HG02852 (cell line): Measurements from ENCODE around the gene CCNC.
"Not testable (repeated sequence)": the region's sequence is repeated elsewhere in the genome, so short reads cannot be mapped to it uniquely, and the experiment has no call there.

Source experiments
- ATAC-seq: cut with Tn5 transposase; IDR thresholded peaks from one replicate; pipeline ENCODE4 v1.9.1; 2021; ENCODE audit warnings: mild to moderate bottlenecking, moderate library complexity; ENCODE audit not compliant: unreplicated experiment

CCNC gene

DNA sequence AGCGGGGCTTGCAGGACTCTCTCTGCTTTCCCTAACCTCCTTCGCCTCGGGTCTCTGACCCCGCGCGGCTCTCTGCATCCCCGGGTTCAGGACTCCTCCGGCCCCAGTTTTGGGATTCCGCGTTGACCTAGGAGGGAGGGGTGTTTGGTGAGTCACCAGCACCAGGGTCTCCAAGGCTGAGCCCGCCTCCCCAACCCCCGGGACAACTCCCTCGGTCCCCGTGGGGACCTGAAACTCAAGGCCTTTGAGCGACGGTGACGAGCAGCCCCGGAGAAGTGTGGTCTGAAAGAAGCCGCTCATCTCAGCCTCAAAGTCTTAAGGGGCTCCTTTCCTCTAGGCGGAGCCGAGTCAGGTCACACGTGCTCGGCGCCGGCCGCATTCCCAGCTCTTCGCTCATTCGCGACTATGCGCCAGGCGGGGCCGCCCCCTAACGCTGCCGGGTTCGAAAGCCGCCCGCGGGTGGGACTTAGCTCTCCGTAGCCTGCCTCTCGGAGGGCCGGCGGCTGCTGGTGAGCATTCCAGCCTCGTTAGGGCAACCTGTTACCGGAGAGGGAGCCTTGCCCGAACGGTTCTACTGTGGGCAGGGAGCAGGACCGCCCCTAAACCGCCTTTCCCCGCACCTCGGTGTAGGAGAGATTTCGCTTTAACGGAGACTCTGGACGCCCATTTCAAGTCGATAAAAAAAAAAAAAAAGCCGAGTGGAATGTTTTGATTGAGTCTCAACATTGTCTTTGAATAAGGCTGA, 35.1 kb upstream of the CCNC start:
- peak; percentile 46 for ATAC-seq

DNA sequence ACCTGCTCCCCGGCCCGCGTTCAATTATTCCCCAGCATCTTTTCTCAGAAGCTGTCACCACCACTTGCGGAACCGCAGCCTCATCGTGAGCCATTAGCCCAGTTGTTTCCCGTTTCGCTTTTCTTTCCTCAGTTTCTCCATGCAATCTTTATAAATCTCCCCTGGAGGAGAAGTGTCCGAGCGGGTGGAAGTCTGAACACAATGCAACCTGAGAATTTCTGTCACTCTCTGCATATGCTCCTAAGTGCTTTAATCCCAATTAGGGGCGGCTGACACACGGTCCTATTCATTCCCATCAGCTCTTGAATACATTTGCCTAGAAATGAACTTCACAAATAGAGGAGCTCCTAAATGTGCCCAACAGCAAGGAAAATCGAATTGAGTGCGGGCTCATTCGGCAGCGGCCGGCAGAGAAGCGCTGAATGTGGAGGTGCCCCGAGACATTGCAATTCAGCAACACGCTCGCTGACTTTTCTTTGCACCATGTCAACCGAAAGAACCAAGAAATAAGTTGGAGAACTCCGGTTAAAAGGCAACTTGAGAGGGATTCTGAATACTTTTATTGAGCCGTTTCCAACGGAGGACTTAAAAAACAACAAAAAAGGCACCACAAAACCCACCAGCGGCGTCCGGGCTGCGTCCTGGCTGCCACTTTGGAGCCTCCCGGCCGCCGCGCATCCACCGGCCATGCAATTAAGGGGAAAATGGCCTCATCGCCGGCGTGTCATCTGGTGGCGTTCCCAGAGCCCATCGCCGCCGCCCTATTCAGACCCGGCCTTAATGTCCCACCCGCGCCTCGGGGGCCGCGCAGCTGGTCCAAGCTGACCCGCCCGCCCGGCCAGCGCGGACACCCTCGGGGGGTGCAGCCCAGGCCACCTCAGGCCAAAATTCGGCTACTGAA, 34.3 kb upstream of the CCNC start:
- ATAC-seq: peak; percentile 23

GRCh38 chr6:99594696-99595095, 26.2 kb upstream of the CCNC start:
- ATAC-seq: not testable (repeated sequence)

DNA sequence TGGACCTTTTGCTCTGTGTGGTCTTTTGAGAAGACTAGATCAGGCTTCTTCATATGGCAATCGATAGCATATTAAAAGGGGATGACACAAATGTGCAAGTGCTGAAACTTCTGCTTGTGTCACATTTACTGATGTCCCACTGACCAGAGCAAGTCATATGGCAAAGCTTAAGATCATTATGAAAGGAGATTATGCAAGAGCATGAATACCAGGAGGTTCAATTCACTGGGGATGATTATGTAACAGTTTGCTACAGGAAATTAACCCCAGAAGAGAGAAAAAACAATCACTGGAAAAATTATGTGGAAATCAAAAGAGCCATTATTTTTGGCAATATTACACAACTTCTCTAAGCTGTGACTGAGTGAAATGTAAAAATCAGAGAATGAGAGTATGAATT, 24.4 kb upstream of the CCNC start:
- ATAC-seq: no peak

DNA sequence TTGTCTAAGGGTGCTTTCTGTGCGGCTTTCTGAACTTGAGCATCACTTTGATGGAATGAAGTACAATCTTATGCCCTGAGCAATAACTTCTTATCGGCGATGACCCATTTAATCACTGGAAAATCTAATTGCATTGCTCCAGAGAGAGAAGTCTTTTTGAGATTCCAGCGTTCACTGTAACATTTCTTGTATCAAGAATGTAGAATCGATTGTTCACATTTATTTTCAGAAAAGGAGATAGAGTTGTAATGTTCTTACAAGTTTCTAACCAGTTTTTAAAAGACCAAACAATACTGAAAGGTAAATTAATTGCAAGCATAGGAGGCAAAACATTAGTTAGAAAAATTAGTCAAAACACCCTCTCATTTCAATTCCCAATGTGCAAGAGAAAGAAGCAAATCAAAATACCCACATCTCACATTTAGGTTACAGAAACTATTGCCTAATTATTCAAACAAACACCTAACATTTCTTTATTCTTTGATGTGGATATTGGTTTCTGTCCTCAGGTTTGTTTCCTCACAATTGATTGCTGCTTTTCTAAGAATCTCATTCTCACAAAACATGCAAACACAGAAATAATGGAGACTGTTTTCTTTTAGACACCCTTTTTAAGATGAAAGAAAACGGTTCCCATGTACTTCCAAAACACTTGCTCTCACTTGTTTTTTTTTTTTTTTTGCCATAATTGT, 23.4 kb upstream of the CCNC start:
- no peak for ATAC-seq

GRCh38 chr6:99590728-99591672, 22.5 kb upstream of the CCNC start:
- ATAC-seq: no peak

DNA sequence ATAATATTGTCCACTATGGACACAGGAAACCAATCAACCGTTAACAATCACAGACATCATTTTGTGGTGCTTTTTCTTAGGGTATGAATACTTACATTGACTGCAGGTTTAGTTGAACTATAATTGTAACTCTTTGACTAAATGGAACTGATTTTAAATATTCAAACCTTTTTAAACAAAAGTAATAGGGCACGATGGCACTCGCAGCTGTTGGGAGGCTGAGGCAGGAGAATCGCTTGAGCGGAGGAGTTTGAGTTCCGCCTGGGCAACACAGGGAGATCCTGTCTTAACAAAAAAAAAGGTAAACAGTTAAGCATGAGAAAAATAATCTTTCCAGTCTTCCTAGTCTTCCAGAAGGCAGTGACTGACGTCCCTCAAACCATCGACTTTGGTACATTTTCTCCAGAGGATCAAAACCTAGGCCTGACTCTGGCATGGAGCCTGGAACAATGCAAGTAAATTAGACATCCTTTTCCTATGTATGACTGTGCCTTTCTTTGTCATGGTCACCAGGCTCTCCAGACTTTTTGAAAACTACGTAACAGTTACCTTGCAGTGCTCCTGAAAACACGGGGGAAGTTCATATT, 21.5 kb upstream of the CCNC start:
- ATAC-seq: no peak

GRCh38 chr6:99589290-99589672, 20.8 kb upstream of the CCNC start:
- peak; percentile 27 for ATAC-seq

GRCh38 chr6:99588618-99589289, 20.3 kb upstream of the CCNC start:
- peak; percentile 92 for ATAC-seq

- ATAC-seq: no peak
These were observed 19.3 kb upstream of the CCNC start for GRCh38 chr6:99587792-99588191.

- no peak for ATAC-seq
These were observed 11.3 kb upstream of the CCNC start for GRCh38 chr6:99579781-99580180.

DNA sequence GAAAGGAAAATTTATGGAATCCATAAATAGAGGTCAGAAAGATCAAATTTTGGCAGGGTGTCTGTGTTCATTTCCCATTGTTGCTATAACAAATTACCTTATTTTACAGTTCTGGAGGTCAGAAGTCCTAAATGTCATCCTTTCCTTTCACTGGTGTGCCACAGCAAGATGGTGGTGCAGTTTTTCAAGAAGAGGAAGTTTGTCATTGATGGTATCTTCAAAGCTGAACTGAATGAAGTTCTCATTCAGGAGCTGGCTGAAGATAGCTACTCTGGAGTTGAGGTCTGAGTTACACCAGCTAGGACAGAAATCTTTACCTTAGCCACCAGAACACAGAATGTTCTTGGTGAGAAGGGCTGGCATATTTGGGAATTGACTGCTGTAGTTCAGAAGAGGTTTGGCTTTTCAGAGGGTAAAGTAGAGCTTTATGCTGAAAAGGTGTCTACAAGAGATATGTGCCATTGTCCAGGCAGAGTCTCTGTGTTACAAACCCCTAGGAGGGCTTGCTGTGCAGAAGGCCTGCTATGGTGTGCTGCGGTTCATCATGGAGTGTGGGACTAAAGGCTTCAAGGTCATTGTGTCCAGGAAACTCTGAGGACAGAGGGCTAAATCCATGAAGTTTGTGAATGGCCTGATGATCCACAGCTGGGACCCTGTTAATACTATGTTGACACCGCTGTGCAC, 7.2 kb upstream of the CCNC start:
- no peak for ATAC-seq

DNA sequence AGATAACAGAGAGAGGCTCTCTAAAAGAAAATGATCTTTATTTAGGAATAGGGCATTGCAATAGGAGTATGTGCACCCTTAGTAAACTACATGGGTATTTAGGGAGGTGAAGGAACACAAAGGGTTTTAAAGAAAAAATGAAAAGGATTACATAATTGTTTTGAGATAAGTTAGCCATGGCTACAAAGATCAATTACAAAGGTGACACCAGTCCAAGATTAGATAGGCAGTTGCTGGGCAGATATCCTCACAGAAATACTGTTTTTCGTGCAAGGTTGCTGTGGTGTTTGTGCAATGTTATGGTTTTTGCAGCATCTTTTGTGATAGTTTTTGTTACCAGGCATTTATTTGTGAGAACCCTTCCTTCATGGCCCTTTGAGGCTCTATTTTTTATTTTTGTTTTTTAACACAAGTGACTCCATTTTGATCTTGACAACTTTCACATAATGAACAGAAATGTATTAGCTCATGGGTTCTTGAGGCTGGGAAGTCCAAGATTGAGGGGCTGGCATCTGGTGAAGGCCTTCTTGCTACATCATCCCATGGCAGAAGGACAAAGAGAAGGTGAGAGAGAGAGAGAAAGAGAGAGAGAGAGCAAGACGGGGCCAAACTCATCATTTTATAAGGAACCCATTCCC, 5.6 kb upstream of the CCNC start:
- no peak for ATAC-seq

DNA sequence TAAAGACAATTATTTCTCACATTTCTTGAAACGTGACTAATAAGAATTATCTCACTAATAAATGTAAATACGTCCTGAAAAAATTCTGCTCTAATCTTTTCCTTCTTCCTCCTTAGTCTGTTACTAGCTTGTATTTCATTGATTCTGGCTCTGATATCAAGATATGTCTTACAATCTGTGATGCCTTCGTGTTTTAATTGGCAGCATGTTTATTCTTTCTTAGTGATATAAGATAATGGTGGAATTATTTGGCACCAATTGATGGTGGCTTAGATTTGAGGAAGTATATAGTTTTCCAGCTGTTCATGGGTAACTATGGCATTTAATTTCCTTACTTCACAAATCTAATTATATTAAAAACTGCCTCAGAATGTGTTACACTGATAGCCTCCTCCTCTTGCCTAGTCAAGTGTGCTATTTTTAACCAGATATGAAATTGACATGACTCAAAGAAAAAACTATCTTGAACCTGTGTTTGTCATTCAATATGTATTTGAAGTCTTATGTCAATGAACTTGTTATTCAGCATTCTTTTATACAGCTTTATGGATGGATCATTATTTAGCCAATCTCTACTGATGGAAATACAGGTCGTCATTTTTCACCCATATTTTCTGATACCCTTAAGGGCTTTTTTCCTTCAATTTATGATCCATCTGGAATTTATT, 5.3 kb downstream of the CCNC start:
- no peak for ATAC-seq

GRCh38 chr6:99560668-99561067, 7.8 kb downstream of the CCNC start:
- ATAC-seq: no peak

- ATAC-seq: no peak
These were observed 9.4 kb downstream of the CCNC start for GRCh38 chr6:99559057-99559456.

GRCh38 chr6:99553888-99554287, 14.6 kb downstream of the CCNC start:
- ATAC-seq: no peak
